ENCODE measurements around the gene TTC7B. TPM values are rescaled to one million over a fixed set of nuclear protein-coding genes. Genes with fewer than 3 reads are reported as not detected.

TTC7B gene
- total RNA-seq, 1 donor from 2014 or later: 5.0 TPM

- intact Hi-C loops (cut with micrococcal nuclease): no loop called here
These were observed 316.1 kb downstream of the TTC7B start for GRCh38 chr14:90499908-90500664.

GRCh38 chr14:90499121-90499520 is 317.1 kb downstream of the TTC7B start:
- intact Hi-C loops (cut with micrococcal nuclease): no loop called here

- intact Hi-C loops (cut with micrococcal nuclease): no loop called here
These were observed 318.0 kb downstream of the TTC7B start for GRCh38 chr14:90498198-90498597.

GRCh38 chr14:90496379-90496778 is 319.9 kb downstream of the TTC7B start:
- intact Hi-C loops (cut with micrococcal nuclease): no loop called here

GRCh38 chr14:90495357-90496276 is 320.6 kb downstream of the TTC7B start:
- intact Hi-C loops (cut with micrococcal nuclease): no loop called here

- intact Hi-C loops (cut with micrococcal nuclease): no loop called here
These were observed 324.2 kb downstream of the TTC7B start for GRCh38 chr14:90491911-90492531.

- intact Hi-C loops (cut with micrococcal nuclease): no loop called here
These were observed 324.9 kb downstream of the TTC7B start for GRCh38 chr14:90491221-90491885.

GRCh38 chr14:90490720-90491050 is 325.5 kb downstream of the TTC7B start:
- intact Hi-C loops (cut with micrococcal nuclease): no loop called here

- intact Hi-C loops (cut with micrococcal nuclease): no loop called here
These were observed 326.1 kb downstream of the TTC7B start for GRCh38 chr14:90489916-90490719.

GRCh38 chr14:90489306-90489705 is 326.9 kb downstream of the TTC7B start:
- intact Hi-C loops (cut with micrococcal nuclease): no loop called here

GRCh38 chr14:90488256-90488655 is 328.0 kb downstream of the TTC7B start:
- intact Hi-C loops (cut with micrococcal nuclease): no loop called here

- intact Hi-C loops (cut with micrococcal nuclease): no loop called here
These were observed 328.8 kb downstream of the TTC7B start for GRCh38 chr14:90487462-90487861.

- intact Hi-C loops (cut with micrococcal nuclease): no loop called here
These were observed 329.2 kb downstream of the TTC7B start for GRCh38 chr14:90487031-90487430.

GRCh38 chr14:90484291-90484690 is 331.9 kb downstream of the TTC7B start:
- intact Hi-C loops (cut with micrococcal nuclease): no loop called here

- intact Hi-C loops (cut with micrococcal nuclease): no loop called here
These were observed 332.7 kb downstream of the TTC7B start for GRCh38 chr14:90483571-90483974.

- intact Hi-C loops (cut with micrococcal nuclease): no loop called here
These were observed 333.1 kb downstream of the TTC7B start for GRCh38 chr14:90483117-90483516.

GRCh38 chr14:90475298-90475697 is 340.9 kb downstream of the TTC7B start:
- intact Hi-C loops (cut with micrococcal nuclease): no loop called here
